ENCODE data around the gene IFITM10.
A peak's percentile ranks its signal among the peaks of the same experiment; 100 is the strongest.

The IFITM10 gene

DNA sequence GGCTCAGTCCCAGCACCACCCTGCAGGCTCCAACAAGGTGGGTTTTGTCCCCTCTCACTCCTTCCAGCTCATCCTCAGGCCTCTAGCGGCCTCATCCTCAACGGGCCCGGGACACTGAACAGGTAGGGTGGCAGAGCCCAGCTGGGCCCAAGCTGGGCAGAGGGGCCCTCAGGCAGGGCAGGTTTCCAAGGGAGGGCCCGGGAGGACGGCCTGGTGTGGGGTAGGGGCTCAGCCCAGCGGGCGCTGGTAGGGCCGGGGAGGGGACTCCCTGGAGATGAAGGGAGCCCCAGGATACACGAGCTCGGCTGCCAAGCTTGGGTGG lies 2.5 kb upstream of the IFITM10 start:
- DNase-seq (ENCODE audit: low spot score) = no peak

DNA sequence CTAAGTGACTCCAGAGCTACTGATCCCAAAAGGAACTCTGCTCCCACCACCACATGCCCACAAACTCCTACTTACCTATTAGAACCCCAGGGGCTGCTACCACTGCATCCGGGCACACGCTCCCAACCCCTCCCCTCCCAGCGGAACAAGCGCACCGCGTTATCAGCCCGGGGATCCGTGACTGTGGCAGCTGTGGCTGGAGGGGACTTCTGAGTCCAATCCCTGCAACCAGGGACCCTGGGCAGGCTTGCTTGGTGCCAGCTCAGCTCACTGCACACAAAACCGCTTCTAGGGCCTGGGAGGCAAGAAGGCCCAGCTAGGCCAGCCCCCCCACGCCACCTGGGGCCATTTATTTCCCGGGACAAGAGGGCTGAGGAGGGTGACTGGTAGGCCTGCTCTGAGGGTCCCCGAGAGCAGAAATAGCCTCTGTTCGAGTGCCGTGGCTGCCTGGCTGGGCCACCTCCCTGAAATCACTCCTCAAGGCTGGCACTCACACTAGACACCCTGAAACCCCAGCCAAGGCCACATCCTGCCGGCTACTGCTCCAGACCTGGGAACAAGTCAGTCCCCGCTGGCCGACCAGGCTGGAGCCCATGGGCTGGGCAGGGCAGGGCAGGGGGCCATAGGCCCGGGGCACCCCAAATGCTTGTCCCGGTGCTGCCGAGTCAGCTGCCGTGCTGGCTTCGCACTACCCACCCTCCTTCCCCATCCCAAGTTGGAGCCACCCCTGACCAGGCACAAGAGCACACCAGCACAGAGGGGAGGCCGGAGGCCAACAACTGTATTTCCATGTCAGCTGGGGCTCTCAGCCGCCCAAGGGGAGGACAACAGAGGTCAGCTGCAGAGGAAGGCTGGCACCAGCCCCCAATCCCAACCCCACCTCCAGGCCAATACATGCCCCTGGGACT lies 1.9 kb upstream of the IFITM10 start:
- DNase-seq (ENCODE audit: low spot score) = no peak

DNA sequence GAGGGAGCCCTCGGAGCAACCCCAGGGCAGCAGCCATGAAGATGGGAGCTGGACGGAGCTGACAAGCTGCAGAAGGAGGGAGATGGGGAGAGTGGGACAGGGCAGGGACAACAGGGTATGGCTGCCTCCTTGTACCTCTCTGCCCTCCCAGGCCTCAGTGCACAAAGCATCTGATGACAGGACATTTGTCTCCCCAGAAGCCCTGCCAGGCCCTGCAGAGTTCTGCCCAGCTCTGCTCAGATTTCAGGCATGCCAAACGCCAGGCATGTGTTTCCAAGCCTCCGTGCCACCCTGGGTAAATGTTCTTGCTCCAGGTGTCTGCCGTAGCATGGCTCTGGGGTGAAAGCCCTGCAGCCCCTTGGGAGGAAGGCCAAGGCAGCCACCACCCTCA lies 1.1 kb upstream of the IFITM10 start:
- DNase-seq (ENCODE audit: low spot score) = no peak

DNA sequence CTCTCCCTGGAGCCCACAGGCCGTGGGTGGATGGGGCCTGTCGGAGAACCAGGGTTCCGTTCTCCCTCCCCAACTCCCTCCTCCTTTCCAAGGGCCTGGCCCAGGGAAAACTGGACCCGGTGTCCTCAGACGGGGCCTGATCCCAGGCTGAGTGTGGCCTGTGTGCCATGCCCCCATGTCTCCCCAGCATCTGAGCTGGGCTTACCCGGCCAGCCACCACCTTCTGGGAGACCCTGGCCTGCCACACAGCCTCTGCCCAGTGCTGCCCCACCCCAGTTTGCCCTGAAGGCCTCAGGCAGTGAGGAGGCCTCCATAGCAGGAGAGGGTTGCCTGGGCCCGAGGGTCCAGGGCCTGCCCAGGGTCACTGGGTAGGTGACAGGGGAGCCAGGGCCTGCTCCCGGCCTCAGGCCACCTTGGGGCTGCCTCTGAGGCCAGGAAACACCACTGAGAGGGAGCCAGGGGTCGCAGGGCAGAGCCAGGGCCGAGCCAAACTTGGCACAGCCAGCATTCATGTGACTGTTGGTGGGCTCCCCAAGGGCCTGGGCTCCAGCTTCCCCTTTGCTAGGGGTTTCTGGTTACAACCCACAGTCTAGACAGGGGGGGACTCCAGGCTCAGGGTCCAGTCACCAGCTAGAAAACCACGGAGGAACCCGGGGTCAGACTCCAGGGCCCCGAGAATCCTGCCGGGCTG lies 590 bp upstream of the IFITM10 start:
- no peak for DNase-seq (ENCODE audit: low spot score)

DNA sequence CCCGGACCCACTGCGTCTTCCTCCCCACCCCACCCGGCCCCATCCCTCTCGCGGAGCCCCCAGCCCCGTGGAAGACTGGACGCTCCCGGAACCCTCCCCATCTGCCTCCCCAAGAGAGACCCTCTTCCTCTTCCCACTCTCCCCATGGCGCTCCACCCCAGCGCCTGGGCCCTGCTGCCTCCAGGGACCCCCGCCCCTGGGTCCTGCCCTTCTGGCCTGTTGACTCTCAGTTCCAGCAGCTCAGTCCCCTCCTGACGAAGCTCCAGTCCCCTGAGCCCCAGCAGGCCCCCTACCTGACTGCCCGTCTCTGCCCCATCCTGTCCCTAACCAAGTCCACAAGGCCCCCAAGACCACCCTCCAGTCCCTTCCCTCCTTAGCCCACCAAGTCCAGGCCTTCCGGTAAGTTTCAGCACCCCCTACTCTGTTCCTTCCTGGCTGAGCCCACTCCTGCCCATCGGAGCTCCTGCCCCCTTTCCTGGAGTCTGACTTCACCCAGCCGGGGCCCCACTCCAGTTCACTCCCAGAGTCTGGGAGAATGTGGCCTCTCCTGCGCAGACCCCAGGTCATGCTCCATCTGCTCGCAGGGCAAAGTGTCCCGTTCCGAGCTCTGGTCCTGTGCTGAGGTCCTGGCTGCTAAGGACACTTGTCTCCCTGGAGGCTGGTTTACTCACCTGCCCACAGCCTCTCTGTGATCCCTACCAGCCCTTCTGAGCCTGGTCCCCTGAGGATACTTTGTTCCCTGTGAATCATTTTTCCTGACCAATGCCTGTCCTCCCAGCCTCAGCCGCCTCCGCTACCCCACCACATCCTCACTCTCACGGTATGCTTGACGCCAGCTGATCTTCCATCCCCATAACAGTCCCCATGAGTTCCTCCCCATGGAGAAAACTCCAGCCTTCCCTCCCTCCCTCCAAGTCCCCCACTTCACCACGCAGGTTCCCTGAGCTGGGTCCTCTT lies 722 bp downstream of the IFITM10 start:
- no peak for DNase-seq (ENCODE audit: low spot score)

DNA sequence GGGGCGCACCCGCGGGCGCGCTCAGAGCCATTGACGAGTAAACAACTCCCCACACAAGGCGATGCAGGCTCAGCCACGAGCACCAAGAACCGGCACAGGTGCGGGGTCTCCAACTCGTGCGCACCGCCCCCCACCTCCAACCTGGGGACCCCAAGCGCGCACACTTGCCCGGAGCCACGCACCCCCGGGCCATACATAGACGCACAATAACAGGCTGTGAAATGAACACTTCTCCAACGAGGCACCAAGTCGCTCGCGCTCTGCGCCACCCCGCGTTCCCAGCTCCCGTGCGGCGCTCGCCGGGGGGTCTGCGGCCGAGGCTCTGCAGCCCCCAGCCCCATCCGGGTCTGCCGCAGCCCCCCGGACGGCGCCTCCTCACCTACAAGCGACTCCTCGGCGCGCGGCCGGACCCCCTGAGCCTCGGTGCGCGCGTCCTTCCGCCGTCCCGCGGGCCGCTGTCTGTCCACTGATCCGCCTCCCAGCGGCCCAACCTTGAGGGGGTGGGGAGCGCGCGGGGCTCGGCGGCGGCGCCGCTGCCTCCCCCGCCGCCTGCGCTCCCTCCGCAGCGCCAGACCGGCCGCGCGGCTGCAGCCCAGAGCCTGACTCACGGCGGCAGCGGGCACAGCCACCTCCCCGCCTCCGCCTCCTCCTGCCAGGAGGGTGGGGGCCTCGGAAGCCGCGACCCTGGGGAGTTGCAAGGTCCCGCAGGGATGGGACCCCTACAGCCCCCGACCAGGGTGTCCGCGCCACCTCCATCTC lies 1.6 kb downstream of the IFITM10 start:
- no peak for DNase-seq (ENCODE audit: low spot score)

DNA sequence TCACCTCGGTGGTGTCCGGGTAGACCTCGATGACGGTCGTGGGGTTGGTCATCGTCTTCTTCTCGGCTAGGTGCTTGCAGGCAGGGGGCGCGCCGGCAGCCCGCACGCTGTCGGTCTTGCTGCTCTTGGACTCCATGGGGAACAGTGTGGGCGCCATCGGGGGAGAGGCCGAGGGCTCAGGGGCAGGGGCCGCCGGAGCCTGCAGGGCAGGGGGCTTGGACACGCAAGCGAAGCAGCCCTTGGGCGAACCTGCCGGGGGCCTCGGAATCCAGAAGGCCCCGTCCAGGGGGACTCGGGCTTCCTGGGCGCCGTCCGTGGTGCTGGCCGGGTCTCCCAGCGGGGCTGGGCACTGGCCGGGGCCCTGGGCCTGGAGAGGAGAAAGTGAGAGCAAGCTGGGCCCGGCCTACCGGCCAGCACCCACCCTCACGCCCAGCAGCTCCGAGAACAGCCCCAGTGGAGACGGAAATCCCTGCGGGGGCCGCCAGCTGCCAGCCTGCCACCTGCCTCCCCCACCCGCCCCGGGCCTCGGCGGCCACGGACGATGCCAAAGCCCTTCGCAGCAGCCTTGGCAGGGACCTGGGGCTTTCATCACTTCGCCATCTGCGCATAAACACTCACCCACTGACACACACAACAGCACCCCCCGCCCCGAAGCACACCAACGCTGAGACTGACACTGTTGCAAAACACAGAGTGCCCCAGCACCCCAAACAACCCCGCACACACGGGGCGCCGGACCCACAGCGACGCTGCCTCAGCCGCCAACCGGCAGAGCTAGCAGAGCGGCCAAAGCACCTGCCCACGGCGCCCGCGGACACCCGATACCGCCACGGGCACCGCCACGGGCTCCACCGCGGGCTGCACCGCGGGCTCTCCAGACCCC lies 2.4 kb downstream of the IFITM10 start:
- DNase-seq (ENCODE audit: low spot score) = peak; percentile 68

DNA sequence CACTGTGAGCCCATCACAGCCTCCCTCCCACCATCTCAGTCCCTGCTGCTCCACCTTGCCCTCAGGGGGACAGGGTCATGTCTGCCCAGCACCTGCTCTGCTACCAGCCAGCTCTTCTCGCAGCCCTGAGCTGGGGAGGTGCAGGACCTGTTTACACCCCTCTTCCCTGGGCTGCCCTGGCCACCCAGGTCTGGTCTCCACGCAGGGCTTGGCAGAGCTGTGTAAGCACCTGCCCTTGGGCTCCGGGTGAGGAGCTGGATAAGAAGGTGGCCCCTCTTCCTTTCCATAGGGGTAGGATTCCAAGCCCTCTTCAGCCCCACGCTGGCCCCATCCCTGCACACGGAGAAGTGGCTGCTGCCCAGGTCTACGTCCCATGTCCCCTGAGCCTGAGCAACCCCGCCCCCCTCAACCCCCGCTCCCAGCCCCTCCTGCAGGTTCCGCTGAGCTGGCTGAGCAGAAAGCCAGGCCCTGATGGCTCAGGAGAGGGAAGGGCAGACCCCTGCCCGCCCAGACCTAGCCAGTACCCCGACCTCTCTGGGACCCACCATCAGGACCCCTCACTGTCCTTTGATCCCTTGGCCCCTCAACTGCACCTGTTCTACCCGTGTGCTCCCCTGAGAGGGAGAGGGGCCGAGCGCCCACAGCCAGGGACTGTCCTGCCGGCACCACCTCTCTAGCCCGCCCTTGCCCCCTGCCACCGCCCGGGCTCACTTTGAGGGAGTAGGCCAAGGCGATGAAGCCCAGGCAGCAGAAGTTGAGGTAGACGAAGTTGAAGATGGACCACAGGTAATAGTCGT lies 3.2 kb downstream of the IFITM10 start:
- no peak for DNase-seq (ENCODE audit: low spot score)

DNA sequence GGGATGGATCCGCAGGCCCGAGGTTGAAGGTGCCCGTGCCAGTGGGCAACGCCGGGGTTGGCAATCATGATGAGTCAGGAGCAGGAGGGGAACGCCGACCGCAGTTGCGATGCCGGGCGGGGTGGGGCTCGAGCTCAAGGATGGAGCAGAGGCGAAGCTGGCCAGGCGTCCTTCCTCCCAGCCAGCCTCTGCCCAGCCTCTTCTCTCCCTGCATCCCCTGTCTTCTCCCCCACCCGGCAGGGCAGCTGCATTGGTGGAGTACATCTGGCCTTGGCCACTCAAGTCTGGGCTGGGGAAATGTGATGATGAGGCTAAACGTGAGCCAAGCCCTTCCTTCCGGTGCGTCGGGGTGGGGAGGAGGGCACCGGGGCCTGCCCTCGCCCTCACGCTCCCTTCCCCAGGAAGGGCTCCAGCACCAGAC lies 3.9 kb downstream of the IFITM10 start:
- DNase-seq (ENCODE audit: low spot score) = no peak

DNA sequence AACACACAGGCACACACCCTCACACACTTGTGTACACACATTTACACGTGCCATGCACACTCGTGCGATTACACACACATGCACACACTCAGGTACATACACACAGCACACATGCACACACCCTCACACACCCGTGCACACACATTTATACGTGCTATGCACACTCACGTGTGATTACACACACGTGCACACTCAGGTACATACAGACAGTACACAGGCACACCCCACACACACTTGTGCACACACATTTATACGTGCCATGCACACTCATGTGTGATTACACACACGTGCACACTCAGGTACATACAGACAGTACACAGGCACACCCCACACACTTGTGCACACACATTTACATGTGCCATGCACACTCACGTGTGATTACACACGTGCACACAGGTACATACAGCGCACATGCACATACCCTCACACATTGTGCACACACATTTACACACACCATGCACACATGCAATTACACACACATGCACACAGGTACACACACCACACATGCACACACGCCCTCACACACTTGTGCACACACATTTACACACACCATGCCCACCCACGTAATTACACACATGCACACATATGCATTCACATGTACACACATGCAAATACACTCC lies 4.6 kb downstream of the IFITM10 start:
- no peak for DNase-seq (ENCODE audit: low spot score)

DNA sequence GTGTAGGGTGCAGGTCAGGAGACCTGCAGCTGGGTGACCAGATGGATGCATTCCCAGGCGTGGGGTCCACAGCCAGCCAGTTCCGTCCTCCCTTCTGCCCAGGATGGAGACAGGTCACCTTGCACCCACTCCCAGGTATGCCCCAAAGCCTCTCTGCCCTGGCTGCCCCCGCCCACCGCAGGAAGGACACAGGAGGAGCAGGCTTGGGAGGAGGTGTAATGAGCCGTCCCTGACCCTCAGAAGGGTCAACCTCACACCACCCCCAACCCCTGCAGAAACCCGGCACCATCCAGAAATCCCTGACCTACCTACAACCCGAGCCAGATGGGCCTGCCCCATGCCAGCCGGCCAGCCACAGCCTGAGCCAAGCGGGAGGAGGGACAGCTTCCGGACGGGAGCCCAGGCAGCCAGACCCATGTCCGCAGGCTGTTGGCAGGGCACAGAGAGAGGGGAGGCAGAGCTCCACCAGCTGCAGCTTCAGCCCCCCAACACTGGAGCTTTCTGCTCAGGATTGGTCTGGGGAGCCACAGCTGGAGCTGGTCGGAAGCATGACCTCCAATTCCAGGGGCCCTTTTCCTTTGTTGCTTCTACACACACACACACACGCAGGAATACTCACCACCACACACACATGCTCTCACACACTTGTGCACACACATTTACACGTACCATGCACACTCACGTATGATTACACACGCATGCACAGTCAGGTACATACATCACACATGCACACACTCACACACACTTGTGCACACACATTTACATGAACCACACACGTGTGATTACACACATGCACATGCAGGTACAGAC lies 5.3 kb downstream of the IFITM10 start:
- DNase-seq (ENCODE audit: low spot score) = no peak

DNA sequence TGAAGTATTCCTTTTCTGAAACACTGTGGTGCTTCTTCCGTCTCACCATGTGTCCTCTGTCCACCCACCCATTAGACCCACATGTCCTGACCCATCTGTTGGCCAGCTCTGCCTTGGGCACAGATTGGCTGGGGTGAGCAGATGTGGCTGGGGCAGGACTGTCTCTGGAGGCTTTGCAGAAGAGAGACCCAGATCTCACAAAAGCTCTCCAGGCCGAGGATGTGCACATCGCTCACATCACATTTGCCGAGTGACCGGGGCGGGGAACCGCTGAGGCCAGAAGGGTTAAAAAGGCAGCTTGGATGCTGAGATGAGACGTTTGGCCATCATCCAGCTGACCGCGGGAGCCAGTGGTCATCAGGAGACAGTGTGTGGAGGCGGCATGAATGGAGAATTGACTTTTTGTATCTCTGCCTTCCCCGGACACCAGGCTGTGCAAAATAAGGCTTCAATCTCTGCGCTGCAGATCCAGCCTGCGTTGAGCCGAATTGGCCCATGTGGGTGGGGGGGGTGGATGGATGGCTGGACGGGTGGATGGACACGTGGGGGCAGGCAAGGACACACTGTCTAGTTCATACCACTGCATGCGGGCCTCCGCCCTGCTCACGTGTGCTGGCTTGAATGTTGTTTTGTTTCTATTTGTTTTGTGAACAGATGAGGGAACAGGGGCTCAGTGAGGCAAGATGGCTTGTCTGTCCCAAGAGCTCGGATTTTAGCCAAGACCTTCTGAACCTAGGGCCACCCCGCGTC lies 6.1 kb downstream of the IFITM10 start:
- peak; percentile 77 for DNase-seq (ENCODE audit: low spot score)

DNA sequence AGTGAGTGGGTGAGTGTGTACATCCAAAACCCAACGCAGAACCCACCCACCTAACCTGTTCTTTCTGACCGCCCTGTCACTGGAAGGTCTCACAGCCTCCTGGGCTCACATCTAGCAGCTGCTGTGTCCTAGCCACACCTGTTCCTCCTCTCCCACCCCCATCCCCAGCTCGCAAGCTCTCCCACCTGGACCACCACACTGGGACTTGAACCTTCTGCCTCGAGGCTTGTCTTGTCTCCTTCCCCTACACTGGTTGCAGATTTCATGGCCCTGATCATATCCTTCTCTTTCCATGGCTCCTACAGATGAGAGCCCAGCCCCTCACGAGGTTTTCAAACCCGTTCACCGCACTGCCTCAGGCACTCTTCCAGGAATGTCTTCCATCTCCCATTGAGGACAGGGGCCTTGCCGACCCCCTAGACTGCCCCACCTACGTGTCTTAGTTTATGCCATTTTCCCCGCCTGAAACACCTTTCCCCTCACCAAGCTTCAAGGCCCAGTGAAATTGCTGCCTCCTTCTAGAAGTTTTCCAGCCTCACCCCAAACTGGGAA lies 6.7 kb downstream of the IFITM10 start:
- peak; percentile 2 for DNase-seq (ENCODE audit: low spot score)

DNA sequence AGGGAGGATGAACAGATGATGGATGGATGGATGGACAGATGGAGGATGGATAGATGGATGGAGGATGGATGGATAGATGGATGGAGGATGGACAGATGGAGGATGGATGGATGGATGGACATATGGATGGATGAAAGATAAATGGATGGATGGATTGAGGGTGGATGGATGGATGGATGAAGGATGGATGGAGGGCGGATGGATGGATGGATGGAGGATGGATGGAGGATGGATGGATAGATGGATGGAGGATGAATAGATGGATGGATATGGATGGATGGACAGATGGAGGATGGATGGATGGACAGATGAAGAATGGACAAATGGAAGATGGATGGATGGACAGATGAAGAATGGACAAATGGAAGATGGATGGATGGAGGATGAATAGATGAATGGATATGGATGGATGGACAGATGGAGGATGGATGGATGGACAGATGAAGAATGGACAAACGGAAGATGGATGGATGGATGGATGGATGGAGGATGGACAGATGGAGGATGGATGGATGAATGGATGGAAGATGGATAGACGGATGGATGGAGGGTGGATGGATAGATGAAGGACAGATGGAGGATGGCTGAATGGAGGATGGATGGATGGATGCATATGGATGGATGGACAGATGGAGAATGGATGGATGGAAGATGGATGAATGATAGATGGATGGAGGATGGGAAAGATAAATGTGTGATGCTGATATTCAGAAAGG lies 7.4 kb downstream of the IFITM10 start:
- no peak for DNase-seq (ENCODE audit: low spot score)

DNA sequence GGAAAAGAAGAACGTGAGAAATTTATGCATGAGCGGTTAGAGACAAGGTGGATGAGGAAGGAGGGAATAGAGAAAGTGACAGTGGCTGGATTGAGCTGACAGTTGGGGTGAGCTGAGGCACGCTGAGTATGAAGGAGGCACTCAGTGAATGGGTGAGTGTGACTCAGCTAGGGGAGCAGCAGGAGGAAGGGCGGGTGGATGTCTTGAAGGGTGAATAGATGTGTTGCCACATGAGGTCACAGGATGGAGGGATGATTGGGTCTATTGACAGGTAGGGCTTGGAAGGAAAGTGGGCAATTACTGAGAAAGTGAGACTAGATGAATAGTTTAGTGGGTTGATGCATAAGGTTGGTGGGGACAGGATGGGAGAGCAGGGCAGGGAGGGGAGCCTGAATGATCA lies 8.0 kb downstream of the IFITM10 start:
- no peak for DNase-seq (ENCODE audit: low spot score)

DNA sequence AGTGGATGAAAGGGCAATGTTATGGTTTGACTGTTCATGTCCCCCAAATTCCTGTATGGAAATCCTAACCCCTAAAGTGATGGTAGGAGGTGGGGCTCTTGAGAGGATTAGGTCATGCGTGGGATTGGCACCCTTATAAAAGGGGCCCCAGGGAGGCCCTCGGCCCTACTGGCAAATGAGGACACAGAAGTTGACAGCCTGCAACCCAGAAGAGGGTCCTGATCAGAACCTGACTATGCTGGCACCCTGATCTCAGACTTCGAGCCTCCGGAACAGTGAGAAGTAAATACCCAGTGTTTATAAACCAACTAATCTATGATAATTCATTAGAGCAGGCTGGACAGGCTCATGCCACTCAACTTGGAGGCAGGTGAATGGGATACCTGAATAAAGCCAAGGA lies 8.7 kb downstream of the IFITM10 start:
- no peak for DNase-seq (ENCODE audit: low spot score)
